Large intestine (tissue), 3 donors: ENCODE results near the gene FGFR2. TPM values are rescaled to one million over a fixed set of nuclear protein-coding genes. Genes with fewer than 3 reads are reported as not detected.

Source experiments
- DNase-seq, 2 donors: peaks; one replicate each; pipeline versions ENCODE4 v3.0.0 to v3.0.0-alpha.2; 2013
- H3K27ac ChIP-seq: one replicate; pipeline ENCODE4 v1.5.1; 2013; ENCODE audit warnings: low read length
- H3K27me3 ChIP-seq: 2 replicates; pipeline ENCODE4 v1.6.1; 2013; ENCODE audit warnings: low read length; ENCODE audit not compliant: control insufficient read depth, insufficient read depth
- H3K36me3 ChIP-seq: 2 replicates; pipeline ENCODE4 v1.6.1; 2013; ENCODE audit warnings: low read length; ENCODE audit not compliant: control insufficient read depth, insufficient read depth
- H3K4me1 ChIP-seq: one replicate; pipeline ENCODE4 v1.6.1; 2013; ENCODE audit warnings: low read length; ENCODE audit not compliant: control insufficient read depth, insufficient read depth
- H3K4me3 ChIP-seq: one replicate; pipeline ENCODE4 v1.5.1; 2013; ENCODE audit warnings: low read length
- H3K9me3 ChIP-seq: one replicate; pipeline ENCODE4 v1.6.1; 2013; ENCODE audit warnings: mild to moderate bottlenecking, low read depth, low read length, moderate library complexity; ENCODE audit not compliant: control insufficient read depth
- WGBS: methylation state at CpG from one replicate; pipeline ENCODE4 v1.1.5; 2013; ENCODE audit warnings: low lambda C conversion rate; ENCODE audit not compliant: insufficient coverage; 5-methylcytosine and 5-hydroxymethylcytosine counted together
- polyA plus RNA-seq: library from polyadenylated mRNA; unstranded; fragments of 120-200 nt; gene quantifications from one replicate; pipeline ENCODE4 v1.2.1, GENCODE V29; 2013

FGFR2 gene
- polyA plus RNA-seq, 1 donor = 23.6 TPM

- H3K27ac ChIP-seq = no peak overlapping the region
- no peak overlapping the region for H3K4me3 ChIP-seq
- H3K27me3 ChIP-seq = no peaks in the 10 kb centered on the region
- H3K9me3 ChIP-seq = no peaks in the 10 kb centered on the region
- no peaks in the 10 kb centered on the region for H3K4me1 ChIP-seq
- H3K36me3 ChIP-seq = peaks cover 34% of the 10 kb centered on the region
- WGBS = 100% methylated on average over 1 of the region's 4 CpGs
- DNase-seq = no peak
Measured at GRCh38 chr10:121511460-121511859, 86.8 kb downstream of the FGFR2 start.

DNA sequence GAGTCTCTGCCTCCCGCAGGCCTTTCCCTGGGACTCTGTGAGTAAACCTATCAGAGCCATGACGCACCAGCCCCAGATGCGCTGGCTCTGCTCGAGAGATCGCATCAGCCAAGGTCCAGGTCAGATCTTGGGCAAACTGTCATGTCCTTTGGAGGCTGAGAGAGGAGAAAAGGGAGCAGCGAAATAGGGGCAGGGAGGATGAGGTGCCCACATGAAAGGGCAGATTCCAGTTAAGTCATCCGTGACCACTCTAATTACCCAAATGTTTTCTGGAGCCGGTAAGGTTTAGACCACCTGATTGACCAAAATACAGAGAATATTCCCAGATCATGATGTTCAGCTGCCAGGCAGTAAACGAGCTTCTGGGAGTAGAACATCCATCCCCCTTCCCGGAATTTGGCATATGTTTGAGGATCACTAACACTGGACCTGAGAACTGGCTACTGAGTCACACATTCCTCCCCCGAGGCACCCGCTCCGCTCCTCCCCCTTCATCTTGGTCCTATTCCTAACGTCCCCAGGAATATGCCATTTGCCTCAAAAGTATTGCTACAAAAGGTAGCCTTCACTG, 88.0 kb downstream of the FGFR2 start:
- Histone ChIP-seq H3K4me1 (no peaks in the 10 kb centered on the region), H3K4me3 (no peak overlapping the region), H3K27me3 (no peaks in the 10 kb centered on the region), H3K27ac (no peak overlapping the region), H3K9me3 (no peaks in the 10 kb centered on the region), H3K36me3 (peaks cover 32% of the 10 kb centered on the region)
- no peak for DNase-seq
- 83% methylated on average over 3 of the region's 14 CpGs for WGBS

- Histone ChIP-seq H3K27me3 (no peaks in the 10 kb centered on the region), H3K4me1 (no peaks in the 10 kb centered on the region), H3K4me3 (no peak overlapping the region), H3K9me3 (no peaks in the 10 kb centered on the region), H3K36me3 (peaks cover 29% of the 10 kb centered on the region), H3K27ac (no peak overlapping the region)
- WGBS = no CpG with 5 or more reads among the region's 3 CpGs
- DNase-seq = no peak
Measured at GRCh38 chr10:121509796-121510195, 88.4 kb downstream of the FGFR2 start.

DNA sequence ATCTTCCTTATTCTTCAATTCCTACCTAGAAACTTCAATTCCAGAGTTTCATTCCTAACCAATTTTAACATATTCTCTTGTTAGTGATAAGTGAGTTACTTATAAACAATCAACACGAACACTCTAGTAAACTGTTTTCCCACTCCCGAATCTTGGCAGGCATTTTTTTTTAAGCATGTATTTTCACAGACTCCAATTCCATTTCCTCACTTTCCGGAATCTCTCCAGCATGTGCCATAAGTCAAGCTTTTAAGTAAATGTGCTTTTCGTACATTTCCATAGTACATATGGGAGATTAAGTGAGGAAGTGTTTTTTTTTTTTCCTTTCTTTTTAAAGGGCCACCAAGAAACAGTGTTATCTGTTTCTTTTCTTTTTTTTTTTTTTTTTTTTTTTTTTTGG, 89.1 kb downstream of the FGFR2 start:
- Histone ChIP-seq H3K9me3 (no peaks in the 10 kb centered on the region), H3K27ac (no peak overlapping the region), H3K4me3 (no peak overlapping the region), H3K4me1 (no peaks in the 10 kb centered on the region), H3K36me3 (peaks cover 27% of the 10 kb centered on the region), H3K27me3 (no peaks in the 10 kb centered on the region)
- DNase-seq = no peak
- no CpG with 5 or more reads among the region's 4 CpGs for WGBS

- DNase-seq = no peak
- Histone ChIP-seq H3K9me3 (no peaks in the 10 kb centered on the region), H3K4me3 (no peak overlapping the region), H3K36me3 (peaks cover 35% of the 10 kb centered on the region), H3K27me3 (no peaks in the 10 kb centered on the region), H3K27ac (no peak overlapping the region), H3K4me1 (no peaks in the 10 kb centered on the region)
- WGBS = no CpG with 5 or more reads among the region's 6 CpGs
Measured at GRCh38 chr10:121503587-121504051, 94.6 kb downstream of the FGFR2 start.

DNA sequence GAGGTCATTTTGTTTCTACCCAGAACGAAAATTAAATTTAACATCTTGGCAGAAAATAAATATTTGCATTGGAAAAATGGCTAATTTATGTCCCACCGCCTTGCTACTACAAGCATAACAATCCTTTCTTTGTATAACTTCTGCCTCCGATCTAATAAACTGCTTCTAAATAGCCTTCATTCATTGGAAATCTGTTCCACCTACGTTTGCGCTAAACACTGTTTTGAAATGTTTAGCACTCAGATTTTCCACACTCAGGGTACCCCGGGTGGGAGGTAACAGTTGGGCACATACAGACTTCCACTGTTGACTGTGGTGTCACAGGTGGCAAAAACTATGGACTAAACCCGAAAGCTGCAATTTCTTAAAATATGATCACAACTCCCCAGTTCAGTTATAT, 96.4 kb downstream of the FGFR2 start:
- no peaks in the 10 kb centered on the region for H3K27me3 ChIP-seq
- no peak for DNase-seq
- no peak overlapping the region for H3K4me3 ChIP-seq
- H3K4me1 ChIP-seq = no peaks in the 10 kb centered on the region
- peaks cover 36% of the 10 kb centered on the region for H3K36me3 ChIP-seq
- WGBS = 67% methylated on average over 2 of the region's 7 CpGs
- H3K9me3 ChIP-seq = no peaks in the 10 kb centered on the region
- H3K27ac ChIP-seq = no peak overlapping the region

DNA sequence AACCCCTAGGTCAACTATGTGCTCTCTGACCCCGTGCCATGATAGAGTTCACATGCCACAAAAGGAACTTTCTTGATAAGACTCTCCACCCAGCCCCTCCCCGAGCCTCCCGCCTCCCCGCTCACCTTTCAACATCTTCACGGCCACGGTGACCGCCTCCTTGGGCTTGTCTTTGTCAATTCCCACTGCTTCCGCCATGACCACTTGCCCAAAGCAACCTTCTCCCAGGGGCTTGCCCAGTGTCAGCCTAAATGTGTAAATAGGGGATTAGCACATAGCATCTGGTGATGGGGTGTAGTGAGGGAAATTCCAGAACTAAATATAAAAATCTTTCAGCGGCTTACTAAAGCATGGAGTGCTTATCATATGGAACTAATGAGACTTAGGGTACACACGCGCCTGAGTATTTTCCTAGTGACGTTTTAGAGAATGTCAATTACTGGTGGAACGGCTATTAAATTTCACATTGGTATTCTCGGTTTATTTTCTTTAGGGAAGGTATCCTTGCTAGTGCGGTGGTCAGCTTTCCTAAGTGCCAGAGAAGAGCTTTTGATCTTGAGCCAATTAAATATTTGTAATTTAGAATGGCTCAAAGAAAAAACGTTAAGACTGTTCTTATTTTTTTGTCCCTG, 97.4 kb downstream of the FGFR2 start:
- H3K4me1 ChIP-seq = no peaks in the 10 kb centered on the region
- no peak overlapping the region for H3K4me3 ChIP-seq
- no peak for DNase-seq
- no peak overlapping the region for H3K27ac ChIP-seq
- peaks cover 35% of the 10 kb centered on the region for H3K36me3 ChIP-seq
- WGBS = 34% methylated on average over 6 of the region's 16 CpGs
- no peaks in the 10 kb centered on the region for H3K9me3 ChIP-seq
- H3K27me3 ChIP-seq = no peaks in the 10 kb centered on the region

DNA sequence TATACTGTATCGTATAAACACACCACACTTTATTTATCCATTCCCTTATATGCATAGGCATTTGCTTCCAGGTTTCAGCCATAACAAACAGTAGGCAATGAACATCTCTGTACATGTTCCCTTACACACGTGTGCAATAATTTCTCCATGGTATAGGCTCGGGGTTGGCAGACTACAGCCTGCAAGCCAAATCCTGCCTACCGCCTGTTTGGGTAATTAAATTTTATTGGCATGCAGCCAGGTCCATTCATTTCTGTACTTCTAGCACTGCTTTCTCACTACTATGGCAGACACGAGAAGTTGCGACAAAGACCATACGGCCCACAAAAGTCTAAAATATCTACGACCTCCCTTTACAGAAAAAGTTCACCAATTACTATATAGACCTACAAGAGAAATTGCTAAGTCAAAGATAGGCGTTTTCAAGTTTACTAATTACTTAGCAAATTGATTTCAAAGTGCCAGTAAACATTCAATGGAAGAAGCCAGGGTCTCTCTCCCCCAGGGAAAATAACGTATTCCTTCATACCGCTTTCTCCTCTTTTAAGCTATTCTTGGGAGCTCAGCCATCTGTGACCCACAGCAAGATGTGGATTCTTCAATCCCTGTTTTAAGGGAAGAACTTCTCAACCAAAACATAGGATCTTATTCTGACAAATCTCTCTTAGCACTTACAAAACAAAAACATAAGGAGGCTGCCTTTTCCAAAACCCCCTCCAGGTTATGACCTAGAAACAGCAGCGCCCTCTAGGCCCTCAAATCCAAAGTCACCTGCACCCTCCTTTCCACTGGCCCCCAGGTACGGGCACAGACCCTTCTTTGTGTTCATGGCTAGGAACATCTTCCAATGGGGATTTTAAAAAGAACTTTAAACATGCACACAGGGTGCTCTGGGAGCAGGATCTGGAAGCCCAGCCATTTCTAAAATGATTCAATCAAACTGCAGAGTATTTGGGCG, 100.5 kb downstream of the FGFR2 start:
- 94% methylated on average over 3 of the region's 14 CpGs for WGBS
- H3K9me3 ChIP-seq = no peaks in the 10 kb centered on the region
- no peak overlapping the region for H3K4me3 ChIP-seq
- H3K36me3 ChIP-seq = peaks cover 32% of the 10 kb centered on the region
- no peak overlapping the region for H3K27ac ChIP-seq
- no peaks in the 10 kb centered on the region for H3K27me3 ChIP-seq
- no peaks in the 10 kb centered on the region for H3K4me1 ChIP-seq
- no peak for DNase-seq

DNA sequence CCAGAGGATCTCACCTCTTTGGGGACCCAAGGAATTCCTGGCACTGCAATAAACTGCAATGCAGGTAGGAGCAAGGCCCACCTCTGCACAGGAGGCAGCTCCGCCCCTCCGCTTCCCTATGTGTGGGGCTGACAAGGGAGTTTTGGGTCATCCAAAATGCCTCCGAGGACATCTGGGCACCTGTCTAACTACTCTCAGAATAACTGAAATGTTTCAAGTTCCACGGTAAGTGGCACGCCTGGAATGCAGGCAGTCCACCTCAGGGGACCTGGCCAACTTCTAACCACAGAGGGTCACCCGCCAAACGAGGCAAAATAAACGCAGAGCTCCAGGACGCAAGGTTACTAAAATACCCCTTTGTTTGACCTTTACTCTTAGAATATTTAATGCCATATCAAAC, 102.5 kb downstream of the FGFR2 start:
- no CpG with 5 or more reads among the region's 9 CpGs for WGBS
- H3K27ac ChIP-seq = no peak overlapping the region
- no peaks in the 10 kb centered on the region for H3K9me3 ChIP-seq
- peaks cover 28% of the 10 kb centered on the region for H3K36me3 ChIP-seq
- no peak for DNase-seq
- no peaks in the 10 kb centered on the region for H3K27me3 ChIP-seq
- no peak overlapping the region for H3K4me3 ChIP-seq
- H3K4me1 ChIP-seq = no peaks in the 10 kb centered on the region

DNA sequence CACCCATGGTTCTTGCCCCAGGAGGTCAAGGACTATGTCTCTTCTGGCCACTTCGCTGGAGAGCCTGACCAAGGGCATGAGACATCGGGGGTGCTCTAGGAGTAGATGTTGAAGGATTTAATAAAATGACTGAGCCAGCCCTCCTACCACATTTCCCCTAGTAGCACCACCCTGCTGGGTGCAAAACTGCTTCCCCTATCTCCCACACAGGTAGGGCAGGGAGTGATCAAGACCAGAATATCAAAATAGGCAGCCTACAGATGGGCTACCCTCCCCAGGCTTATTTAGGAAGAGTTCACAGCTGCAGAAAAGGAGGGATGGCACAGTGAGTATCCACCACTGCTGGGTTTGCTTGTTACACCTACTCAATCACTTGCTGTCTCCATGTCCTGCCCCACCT, 103.9 kb downstream of the FGFR2 start:
- Histone ChIP-seq H3K9me3 (no peaks in the 10 kb centered on the region), H3K27ac (no peak overlapping the region), H3K4me1 (no peaks in the 10 kb centered on the region), H3K27me3 (no peaks in the 10 kb centered on the region), H3K4me3 (no peak overlapping the region), H3K36me3 (peaks cover 21% of the 10 kb centered on the region)
- WGBS = no CpG with 5 or more reads among the region's 2 CpGs
- no peak for DNase-seq
